Measurements from ENCODE around the gene TBC1D3I. TPM values are rescaled to one million over a fixed set of nuclear protein-coding genes. Genes with fewer than 3 reads are reported as not detected.
"Not testable (repeated sequence)": the region's sequence is repeated elsewhere in the genome, so short reads cannot be mapped to it uniquely, and the experiment has no call there.

Gene TBC1D3I
- total RNA-seq (1 to 10 TPM in 1 of 5 donors, under 1 TPM in 3, not detected in 1; 0.30 to 1.1 (median 0.61) TPM), total RNA-seq (0 reads per million in 29 experiments)
- total RNA-seq (2013): not detected

DNA sequence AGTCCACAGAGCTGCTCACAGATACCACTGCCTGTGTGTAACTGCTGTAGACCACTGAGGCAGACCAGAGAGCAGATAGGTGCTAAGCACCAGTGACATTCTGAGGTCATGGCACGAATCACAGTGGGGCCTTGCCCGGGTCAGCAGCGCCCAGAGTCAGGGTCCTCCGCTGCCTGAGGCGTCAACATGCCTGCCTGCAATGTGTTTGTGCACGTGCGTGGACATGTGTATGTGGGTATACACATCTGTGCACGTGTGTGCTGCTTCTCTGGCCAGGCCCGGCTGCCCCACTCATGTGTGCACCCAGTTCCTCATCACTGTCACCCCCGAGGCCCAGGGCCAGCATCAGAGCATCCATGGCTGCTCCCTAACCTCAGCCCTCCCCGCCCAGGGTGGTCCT is at the start of gene TBC1D3I:
Gene TBC1D3I (minus strand): TSS at position 101 of the 400 bp plus-strand sequence. CDS start 1,585 bp downstream, outside the sequence.
- H3K9me3 Mint-ChIP-seq; H3K36me3 ChIP-seq (ENCODE audit: control insufficient read depth in 2 of 2, extremely low read depth in 1 of 2, insufficient read depth in 1 of 2, low read length in 1 of 2); H3K4me1 Mint-ChIP-seq; H3K27ac ChIP-seq (ENCODE audit: low read length); H3K27ac Mint-ChIP-seq; H3K4me1 ChIP-seq (ENCODE audit: control insufficient read depth in 1 of 2, extremely low read depth in 1 of 2, insufficient read depth in 2 of 2, low read length in 2 of 2); H3K36me3 Mint-ChIP-seq; DNase-seq; POLR2A ChIA-PET; H3K27me3 ChIP-seq (replicated peaks in 1 of 2; ENCODE audit: control insufficient read depth in 2 of 2, extremely low read depth in 1 of 2, insufficient read depth in 2 of 2, low read length in 1 of 2); CTCF ChIA-PET; H3K27me3 Mint-ChIP-seq; H3K4me3 ChIP-seq (ENCODE audit: control insufficient read depth in 1 of 2, extremely low read depth in 1 of 2, low read length in 1 of 2); ATAC-seq (replicated peaks in 1 of 4); H3K9me3 ChIP-seq; H3K4me3 Mint-ChIP-seq: not testable (repeated sequence)
- WGBS (ENCODE audit: insufficient coverage): no CpG with 5 or more reads among the region's 11 CpGs

GRCh38 chr17:36295161-36295560 is 30.8 kb upstream of the TBC1D3I start:
- H3K27me3 ChIP-seq (replicated peaks in 1 of 2; ENCODE audit: control insufficient read depth in 2 of 2, extremely low read depth in 1 of 2, insufficient read depth in 2 of 2, low read length in 1 of 2); H3K4me1 ChIP-seq (ENCODE audit: control insufficient read depth in 1 of 2, extremely low read depth in 1 of 2, insufficient read depth in 2 of 2, low read length in 2 of 2); H3K27me3 Mint-ChIP-seq; H3K4me3 Mint-ChIP-seq; H3K27ac ChIP-seq (ENCODE audit: low read length); H3K27ac Mint-ChIP-seq; H3K4me1 Mint-ChIP-seq; CTCF ChIA-PET; H3K36me3 ChIP-seq (ENCODE audit: control insufficient read depth in 2 of 2, extremely low read depth in 1 of 2, insufficient read depth in 1 of 2, low read length in 1 of 2); DNase-seq; H3K4me3 ChIP-seq (ENCODE audit: control insufficient read depth in 1 of 2, extremely low read depth in 1 of 2, low read length in 1 of 2); H3K36me3 Mint-ChIP-seq; H3K9me3 ChIP-seq; POLR2A ChIA-PET; H3K9me3 Mint-ChIP-seq: not testable (repeated sequence)
- WGBS (ENCODE audit: insufficient coverage): no CpG with 5 or more reads among the region's 1 CpG
- peak in 1 of 4 experiments; percentile 32 for ATAC-seq (replicated peaks in 1 of 4)

GRCh38 chr17:36289965-36290612 is 25.7 kb upstream of the TBC1D3I start:
- H3K36me3 ChIP-seq (ENCODE audit: control insufficient read depth in 2 of 2, extremely low read depth in 1 of 2, insufficient read depth in 1 of 2, low read length in 1 of 2); H3K9me3 Mint-ChIP-seq; CTCF ChIA-PET; POLR2A ChIA-PET; H3K36me3 Mint-ChIP-seq; H3K4me1 Mint-ChIP-seq; H3K27me3 Mint-ChIP-seq; H3K27me3 ChIP-seq (replicated peaks in 1 of 2; ENCODE audit: control insufficient read depth in 2 of 2, extremely low read depth in 1 of 2, insufficient read depth in 2 of 2, low read length in 1 of 2); H3K4me3 ChIP-seq (ENCODE audit: control insufficient read depth in 1 of 2, extremely low read depth in 1 of 2, low read length in 1 of 2); H3K4me3 Mint-ChIP-seq; ATAC-seq (replicated peaks in 1 of 4); H3K27ac ChIP-seq (ENCODE audit: low read length); DNase-seq; H3K9me3 ChIP-seq; H3K27ac Mint-ChIP-seq; H3K4me1 ChIP-seq (ENCODE audit: control insufficient read depth in 1 of 2, extremely low read depth in 1 of 2, insufficient read depth in 2 of 2, low read length in 2 of 2): not testable (repeated sequence)
- WGBS (ENCODE audit: insufficient coverage): no CpG with 5 or more reads among the region's 2 CpGs

GRCh38 chr17:36284219-36284618 is 19.8 kb upstream of the TBC1D3I start:
- H3K36me3 ChIP-seq (ENCODE audit: control insufficient read depth in 2 of 2, extremely low read depth in 1 of 2, insufficient read depth in 1 of 2, low read length in 1 of 2); CTCF ChIA-PET; H3K9me3 ChIP-seq; H3K27me3 Mint-ChIP-seq; H3K9me3 Mint-ChIP-seq; H3K4me3 ChIP-seq (ENCODE audit: control insufficient read depth in 1 of 2, extremely low read depth in 1 of 2, low read length in 1 of 2); H3K36me3 Mint-ChIP-seq; H3K27ac Mint-ChIP-seq; H3K4me1 ChIP-seq (ENCODE audit: control insufficient read depth in 1 of 2, extremely low read depth in 1 of 2, insufficient read depth in 2 of 2, low read length in 2 of 2); H3K27me3 ChIP-seq (replicated peaks in 1 of 2; ENCODE audit: control insufficient read depth in 2 of 2, extremely low read depth in 1 of 2, insufficient read depth in 2 of 2, low read length in 1 of 2); H3K4me1 Mint-ChIP-seq; H3K4me3 Mint-ChIP-seq; ATAC-seq (replicated peaks in 1 of 4); H3K27ac ChIP-seq (ENCODE audit: low read length); POLR2A ChIA-PET; DNase-seq: not testable (repeated sequence)
- no CpG with 5 or more reads among the region's 5 CpGs for WGBS (ENCODE audit: insufficient coverage)

- H3K27ac ChIP-seq (ENCODE audit: low read length); ATAC-seq (replicated peaks in 1 of 4); H3K9me3 Mint-ChIP-seq; CTCF ChIA-PET; H3K27me3 ChIP-seq (replicated peaks in 1 of 2; ENCODE audit: control insufficient read depth in 2 of 2, extremely low read depth in 1 of 2, insufficient read depth in 2 of 2, low read length in 1 of 2); DNase-seq; H3K4me1 Mint-ChIP-seq; H3K9me3 ChIP-seq; H3K27me3 Mint-ChIP-seq; H3K36me3 ChIP-seq (ENCODE audit: control insufficient read depth in 2 of 2, extremely low read depth in 1 of 2, insufficient read depth in 1 of 2, low read length in 1 of 2); H3K4me3 Mint-ChIP-seq; H3K4me1 ChIP-seq (ENCODE audit: control insufficient read depth in 1 of 2, extremely low read depth in 1 of 2, insufficient read depth in 2 of 2, low read length in 2 of 2); H3K27ac Mint-ChIP-seq; H3K36me3 Mint-ChIP-seq; POLR2A ChIA-PET; H3K4me3 ChIP-seq (ENCODE audit: control insufficient read depth in 1 of 2, extremely low read depth in 1 of 2, low read length in 1 of 2): not testable (repeated sequence)
- WGBS (ENCODE audit: insufficient coverage): no CpG with 5 or more reads among the region's 1 CpG
Measured at GRCh38 chr17:36283256-36283655, 18.9 kb upstream of the TBC1D3I start.

DNA sequence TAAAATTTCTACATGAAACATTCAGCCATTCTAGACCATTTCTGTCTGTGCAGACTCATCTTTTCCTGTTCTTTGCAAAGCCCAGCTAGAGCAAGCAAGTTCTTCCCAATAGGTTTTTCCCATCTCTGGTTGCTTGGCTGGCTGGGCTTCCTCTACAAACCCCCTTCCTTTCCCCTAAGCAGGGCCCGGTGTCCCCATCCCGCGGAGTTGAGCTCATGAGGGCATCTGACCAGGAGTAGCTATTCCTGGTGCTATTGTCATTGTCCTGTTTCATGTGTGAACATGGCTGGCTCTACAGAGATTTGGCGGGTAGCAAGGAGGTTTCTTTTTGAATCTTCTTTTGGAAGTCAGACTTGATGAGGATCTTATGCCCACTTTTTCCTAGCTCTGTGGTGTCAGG is 22.3 kb downstream of the TBC1D3I start:
- no CpG with 5 or more reads among the region's 4 CpGs for WGBS (ENCODE audit: insufficient coverage)
- H3K27ac Mint-ChIP-seq; ATAC-seq (replicated peaks in 1 of 4); CTCF ChIA-PET; H3K4me1 ChIP-seq (ENCODE audit: control insufficient read depth in 1 of 2, extremely low read depth in 1 of 2, insufficient read depth in 2 of 2, low read length in 2 of 2); H3K9me3 Mint-ChIP-seq; H3K36me3 Mint-ChIP-seq; H3K27ac ChIP-seq (ENCODE audit: low read length); H3K4me3 ChIP-seq (ENCODE audit: control insufficient read depth in 1 of 2, extremely low read depth in 1 of 2, low read length in 1 of 2); H3K9me3 ChIP-seq; DNase-seq; H3K4me1 Mint-ChIP-seq; H3K36me3 ChIP-seq (ENCODE audit: control insufficient read depth in 2 of 2, extremely low read depth in 1 of 2, insufficient read depth in 1 of 2, low read length in 1 of 2); POLR2A ChIA-PET; H3K27me3 ChIP-seq (replicated peaks in 1 of 2; ENCODE audit: control insufficient read depth in 2 of 2, extremely low read depth in 1 of 2, insufficient read depth in 2 of 2, low read length in 1 of 2); H3K27me3 Mint-ChIP-seq; H3K4me3 Mint-ChIP-seq: not testable (repeated sequence)

DNA sequence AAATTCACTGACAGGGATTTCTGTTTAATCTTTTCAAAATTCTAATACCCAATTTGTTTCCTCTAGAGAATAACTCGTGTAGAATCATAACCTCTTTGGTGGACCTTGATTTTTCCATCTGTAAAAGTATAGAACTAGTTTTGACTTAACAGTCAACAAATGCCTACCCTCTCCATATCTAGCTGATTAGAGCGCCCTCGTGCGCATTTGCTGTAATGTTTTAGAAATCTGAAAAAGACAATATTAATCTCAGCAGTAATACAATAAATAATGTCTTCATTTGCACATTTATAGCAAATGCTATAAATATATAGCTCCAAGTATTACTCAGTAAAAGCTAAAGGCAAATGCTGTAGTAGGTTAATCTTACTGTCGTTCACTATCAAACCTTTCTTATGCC is 34.7 kb downstream of the TBC1D3I start:
- H3K4me3 ChIP-seq (ENCODE audit: control insufficient read depth in 1 of 2, extremely low read depth in 1 of 2, low read length in 1 of 2); POLR2A ChIA-PET; H3K36me3 ChIP-seq (ENCODE audit: control insufficient read depth in 2 of 2, extremely low read depth in 1 of 2, insufficient read depth in 1 of 2, low read length in 1 of 2); H3K4me1 Mint-ChIP-seq; H3K9me3 ChIP-seq; H3K4me3 Mint-ChIP-seq; CTCF ChIA-PET; H3K27me3 ChIP-seq (replicated peaks in 1 of 2; ENCODE audit: control insufficient read depth in 2 of 2, extremely low read depth in 1 of 2, insufficient read depth in 2 of 2, low read length in 1 of 2); ATAC-seq (replicated peaks in 1 of 4); H3K4me1 ChIP-seq (ENCODE audit: control insufficient read depth in 1 of 2, extremely low read depth in 1 of 2, insufficient read depth in 2 of 2, low read length in 2 of 2); H3K9me3 Mint-ChIP-seq; H3K27ac Mint-ChIP-seq; H3K27ac ChIP-seq (ENCODE audit: low read length); H3K27me3 Mint-ChIP-seq; H3K36me3 Mint-ChIP-seq: not testable (repeated sequence)
- no CpG with 5 or more reads among the region's 5 CpGs for whole genome bisulfite sequencing (ENCODE audit: insufficient coverage)
- DNase-seq: peak in 13 of 35 experiments; percentile 4 to 60 (median 22)

All from T-cell (primary cell).